H9 (cell line): ENCODE results near the gene GLRX3. TPM values are rescaled to one million over a fixed set of nuclear protein-coding genes. Genes with fewer than 3 reads are reported as not detected.

Experiments used
- DNase-seq: peaks from one replicate; pipeline ENCODE4 v3.0.0-alpha.2; 2017
- H2AFZ ChIP-seq: one replicate; pipeline ENCODE4 v1.6.1; 2013; ENCODE audit warnings: mild to moderate bottlenecking, low read length, control low read depth, moderate library complexity
- H2AK5ac ChIP-seq: 2 replicates; pipeline ENCODE4 v1.6.1; 2013; ENCODE audit warnings: low read length, control low read depth, mixed read lengths; ENCODE audit not compliant: insufficient read length
- H2BK120ac ChIP-seq: one replicate; pipeline ENCODE4 v1.6.1; 2013; ENCODE audit warnings: low read depth, mild to moderate bottlenecking, low read length, control low read depth, inconsistent platforms; ENCODE audit not compliant: poor library complexity, severe bottlenecking
- H2BK12ac ChIP-seq: 2 replicates; pipeline ENCODE4 v1.6.1; 2013; ENCODE audit warnings: low read length, control low read depth, mixed read lengths, low read depth; ENCODE audit not compliant: insufficient read length
- H2BK15ac ChIP-seq: 2 replicates; pipeline ENCODE4 v1.6.1; 2013; ENCODE audit warnings: low read depth, low read length, control low read depth
- H2BK20ac ChIP-seq: one replicate; pipeline ENCODE4 v1.6.1; 2013; ENCODE audit warnings: low read depth, mild to moderate bottlenecking, low read length, control low read depth, inconsistent platforms; ENCODE audit not compliant: poor library complexity, severe bottlenecking
- H2BK5ac ChIP-seq: 2 replicates; pipeline ENCODE4 v1.6.1; 2013; ENCODE audit warnings: low read length, control low read depth, mixed read lengths; ENCODE audit not compliant: insufficient read length
- H3K14ac ChIP-seq: 2 replicates; pipeline ENCODE4 v1.6.1; 2013; ENCODE audit warnings: low read length, control low read depth; ENCODE audit not compliant: insufficient read depth
- H3K18ac ChIP-seq: 2 replicates; pipeline ENCODE4 v1.6.1; 2013; ENCODE audit warnings: low read depth, mild to moderate bottlenecking, mixed read lengths, low read length, control low read depth; ENCODE audit not compliant: insufficient read length
- H3K23ac ChIP-seq: 2 replicates; pipeline ENCODE4 v1.6.1; 2013; ENCODE audit warnings: low read length, control low read depth, mixed read lengths, low read depth; ENCODE audit not compliant: insufficient read length
- H3K23me2 ChIP-seq: 2 replicates; pipeline ENCODE4 v1.6.1; 2013; ENCODE audit warnings: low read depth, mild to moderate bottlenecking, mixed read lengths, low read length, control low read depth; ENCODE audit not compliant: insufficient read length, poor library complexity, severe bottlenecking
- H3K27ac ChIP-seq: 2 replicates; pipeline ENCODE4 v1.5.1; 2013; ENCODE audit warnings: low read length, control low read depth, mixed read lengths, low read depth; ENCODE audit not compliant: insufficient read length
- H3K27me3 ChIP-seq: 2 replicates; pipeline ENCODE4 v1.6.1; 2013; ENCODE audit warnings: low read length, control low read depth, inconsistent platforms; ENCODE audit not compliant: insufficient read depth
- H3K4ac ChIP-seq: 2 replicates; pipeline ENCODE4 v1.6.1; 2013; ENCODE audit warnings: low read depth, mild to moderate bottlenecking, control low read depth, inconsistent platforms, low read length, moderate library complexity
- H3K4me1 ChIP-seq: 2 replicates; pipeline ENCODE4 v1.6.1; 2013; ENCODE audit warnings: low read length, control low read depth, inconsistent platforms; ENCODE audit not compliant: insufficient read depth
- H3K4me2 ChIP-seq: 2 replicates; pipeline ENCODE4 v1.6.1; 2013; ENCODE audit warnings: low read length, control low read depth, mixed read lengths; ENCODE audit not compliant: insufficient read length, insufficient read depth
- H3K56ac ChIP-seq: 2 replicates; pipeline ENCODE4 v1.6.1; 2013; ENCODE audit warnings: low read depth, mild to moderate bottlenecking, mixed read lengths, low read length, control low read depth; ENCODE audit not compliant: insufficient read length
- H3K79me1 ChIP-seq: 2 replicates; pipeline ENCODE4 v1.6.1; 2013; ENCODE audit warnings: low read depth, mild to moderate bottlenecking, moderate library complexity, low read length, control low read depth, inconsistent platforms; ENCODE audit not compliant: insufficient read depth, poor library complexity, severe bottlenecking
- H3K79me2 ChIP-seq: 2 replicates; pipeline ENCODE4 v1.6.1; 2013; ENCODE audit warnings: low read length, control low read depth, inconsistent platforms; ENCODE audit not compliant: insufficient read depth
- H3K9ac ChIP-seq: 2 replicates; pipeline ENCODE4 v1.6.1; 2013; ENCODE audit warnings: low read length, control low read depth, mixed read lengths; ENCODE audit not compliant: insufficient read length; ENCODE audit errors: extremely low read depth
- H3K9me3 ChIP-seq: one replicate; pipeline ENCODE4 v1.6.1; 2013; ENCODE audit warnings: low read depth, low read length, inconsistent platforms; ENCODE audit not compliant: control insufficient read depth
- H3T11ph ChIP-seq: one replicate; pipeline ENCODE4 v1.6.1; 2013; ENCODE audit warnings: mild to moderate bottlenecking, low read length, control low read depth, inconsistent platforms
- H4K20me1 ChIP-seq: one replicate; pipeline ENCODE4 v1.6.1; 2013; ENCODE audit not compliant: control insufficient read depth, insufficient read length, insufficient read depth
- H4K5ac ChIP-seq: 2 replicates; pipeline ENCODE4 v1.6.1; 2013; ENCODE audit warnings: low read depth, mild to moderate bottlenecking, mixed read lengths, low read length, control low read depth; ENCODE audit not compliant: insufficient read length
- H4K8ac ChIP-seq: replicated peaks from 2 replicates; pipeline ENCODE4 v1.6.1; 2013; ENCODE audit warnings: low read length, control low read depth, mixed read lengths, low read depth; ENCODE audit not compliant: insufficient read length
- H4K91ac ChIP-seq: 2 replicates; pipeline ENCODE4 v1.6.1; 2013; ENCODE audit warnings: low read depth, mild to moderate bottlenecking, moderate library complexity, mixed read lengths, low read length, control low read depth; ENCODE audit not compliant: insufficient read length
- H3K27ac Mint-ChIP-seq, 3 experiments: 2 replicates in 2 of 3; 3 replicates in 1 of 3; pipeline ENCODE4 v1.8.0; 2020 to 2021; ENCODE audit warnings: mixed read lengths in 3 of 3, mild to moderate bottlenecking in 1 of 3, moderate library complexity in 1 of 3
- H3K27me3 Mint-ChIP-seq: 2 replicates; pipeline ENCODE4 v1.8.0; 2021; ENCODE audit warnings: low read depth, mild to moderate bottlenecking, moderate library complexity, mixed read lengths
- H3K36me3 Mint-ChIP-seq, 3 experiments: 2 replicates in 2 of 3; 3 replicates in 1 of 3; pipeline ENCODE4 v1.8.0; 2020 to 2021; ENCODE audit warnings: low read depth in 3 of 3, mixed read lengths in 3 of 3; ENCODE audit not compliant: insufficient read depth in 1 of 3
- H3K4me1 Mint-ChIP-seq, 2 experiments: 2 replicates each; pipeline ENCODE4 v1.8.0; 2020; ENCODE audit warnings: mixed read lengths in 2 of 2
- H3K4me3 Mint-ChIP-seq, 2 experiments: 2 replicates in 1 of 2; 3 replicates in 1 of 2; pipeline ENCODE4 v1.8.0; 2020 to 2021; ENCODE audit warnings: mild to moderate bottlenecking in 2 of 2, mixed read lengths in 2 of 2, moderate library complexity in 1 of 2
- H3K9me3 Mint-ChIP-seq, 2 experiments: 2 replicates in 1 of 2; 3 replicates in 1 of 2; pipeline ENCODE4 v1.8.0; 2020; ENCODE audit warnings: mild to moderate bottlenecking in 2 of 2, mixed read lengths in 2 of 2, moderate library complexity in 1 of 2
- CTCF ChIP-seq: fragments of 200-600 bp; sonication (generic); conservative IDR thresholded peaks from 3 replicates; pipeline ENCODE4 v1.8.0; 2021; ENCODE audit warnings: antibody characterized with exemption, mild to moderate bottlenecking
- WGBS: extraction: QIAGEN DNeasy Blood & Tissue Kit; methylation state at CpG from one replicate; pipeline ENCODE4 v1.1.7; 2013; ENCODE audit warnings: missing lambda C conversion rate, low lambda C conversion rate, mixed read lengths; ENCODE audit not compliant: insufficient read length; ENCODE audit errors: extremely low coverage; 5-methylcytosine and 5-hydroxymethylcytosine counted together
- total RNA-seq: library from RNA; stranded (reverse); gene quantifications from 2 replicates; pipeline ENCODE4 v1.2.1, GENCODE V29; 2021

The GLRX3 gene
- total RNA-seq, 1 experiment from 2014 or later: 139 TPM

- Histone ChIP-seq H3K4me1 (peaks cover 8% of the 10 kb centered on the region; the same call in 1 of the 2 replicates), H2AK5ac (no peak overlapping the region), H3K79me1 (peaks cover 13% of the 10 kb centered on the region), H3K79me2 (peaks cover 33% of the 10 kb centered on the region; the same call in 1 of the 2 replicates), H3K4me2 (no peak overlapping the region), H3K18ac (no peak overlapping the region), H3T11ph (no peak overlapping the region), H2BK12ac (no peak overlapping the region), H3K4ac (no peak overlapping the region), H3K23me2 (no peaks in the 10 kb centered on the region), H2BK120ac (no peak overlapping the region), H4K8ac (no peak overlapping the region), H2BK20ac (no peak overlapping the region), H3K27ac (no peak overlapping the region), H4K20me1 (no peaks in the 10 kb centered on the region), H2AFZ (no peak overlapping the region), H4K91ac (no peak overlapping the region), H4K5ac (no peak overlapping the region), H2BK15ac (no peak overlapping the region), H3K27me3 (no peaks in the 10 kb centered on the region), H3K9me3 (no peaks in the 10 kb centered on the region), H2BK5ac (no peak overlapping the region), H3K23ac (no peak overlapping the region), H3K56ac (no peak overlapping the region), H3K14ac (no peak overlapping the region), H3K9ac (no peak overlapping the region)
- DNase-seq: no peak
- peaks cover 9 to 13% of the 10 kb centered on the region in 2 experiments for H3K4me1 Mint-ChIP-seq
- H3K4me3 Mint-ChIP-seq: no peak overlapping the region
- H3K9me3 Mint-ChIP-seq: no peaks in the 10 kb centered on the region
- H3K27me3 Mint-ChIP-seq: no peaks in the 10 kb centered on the region
- peaks cover 19 to 46% (median 40%) of the 10 kb centered on the region in 3 experiments for H3K36me3 Mint-ChIP-seq
- no peak for TF ChIP-seq CTCF
- WGBS: no CpG with 5 or more reads among the region's 4 CpGs
- peak overlapping the region in 1 of 3 experiments; percentile 20; a peak in 4 of 7 replicates for H3K27ac Mint-ChIP-seq
Observed at GRCh38 chr10:130146042-130146441, 9.9 kb downstream of the GLRX3 start.
